RKO (cell line): ENCODE results near the gene C3orf49.

Source experiments
- DNase-seq: peaks from one replicate; pipeline ENCODE4 v3.0.0-alpha.2; 2016; ENCODE audit warnings: low spot score

The C3orf49 gene

DNA sequence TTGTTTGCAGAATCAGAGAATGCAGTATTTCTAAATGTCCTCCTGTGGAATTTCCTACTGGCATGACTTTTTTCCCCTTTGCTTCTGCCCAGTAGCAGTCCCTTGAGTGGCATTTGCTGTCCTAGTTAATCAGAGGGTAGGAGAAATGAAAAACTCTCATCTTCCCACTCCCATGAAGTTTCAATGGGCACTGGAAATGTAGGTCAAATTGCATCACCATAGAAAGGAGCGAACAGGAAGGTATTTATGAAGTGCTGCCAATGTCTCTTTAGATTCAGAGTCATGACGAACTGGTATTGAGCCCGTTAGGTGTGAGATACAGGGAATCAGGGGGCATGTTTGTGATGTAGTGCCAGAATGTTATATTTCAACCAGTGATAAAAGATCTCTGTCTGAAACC, 67.8 kb downstream of the C3orf49 start:
- DNase-seq = no peak

DNA sequence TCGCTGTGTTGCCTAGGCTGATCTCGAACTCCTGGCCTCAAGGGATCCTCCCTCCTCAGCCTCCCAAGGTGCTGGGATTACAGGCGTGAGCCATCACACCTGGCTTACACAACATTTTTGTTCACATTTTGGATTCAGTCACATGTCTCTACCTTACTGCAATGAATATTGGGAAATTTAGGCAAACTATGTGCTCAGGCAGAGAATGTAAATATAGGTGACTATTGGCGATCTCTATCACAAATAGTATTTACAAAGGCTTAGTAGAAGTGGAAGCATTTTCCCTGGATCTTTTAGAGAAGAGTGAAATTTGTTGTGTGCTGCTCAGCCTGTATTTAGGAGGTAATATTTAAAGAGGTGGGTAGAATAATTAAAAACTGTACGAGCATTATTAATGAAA, 72.4 kb downstream of the C3orf49 start:
- no peak for DNase-seq

DNA sequence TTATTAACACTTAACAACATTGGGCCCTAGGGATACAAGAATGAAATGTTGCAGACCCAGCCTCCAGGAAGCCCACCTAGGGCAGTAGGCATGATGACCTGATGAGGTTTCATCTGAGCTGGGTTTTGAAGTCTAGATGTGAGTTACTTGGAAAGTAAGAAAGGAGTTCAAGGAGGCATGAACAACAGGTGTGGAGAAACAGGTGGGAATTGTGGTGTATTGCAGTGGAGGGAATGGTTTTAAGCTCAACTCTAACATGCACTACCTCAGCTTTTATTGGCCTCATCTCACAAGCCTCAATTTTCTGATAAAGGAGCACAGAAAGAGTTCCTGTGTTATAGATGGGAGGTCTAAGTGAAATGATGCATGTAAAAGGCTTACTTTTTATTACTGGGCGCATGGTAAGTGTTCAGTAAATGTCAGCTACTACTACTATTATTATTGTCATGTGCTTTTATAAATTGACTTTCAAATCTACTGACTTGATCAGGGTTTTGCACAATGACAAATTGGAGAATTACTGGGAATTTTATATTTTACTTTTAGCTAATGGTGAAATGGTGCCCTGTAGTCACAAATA, 73.8 kb downstream of the C3orf49 start:
- no peak for DNase-seq

DNA sequence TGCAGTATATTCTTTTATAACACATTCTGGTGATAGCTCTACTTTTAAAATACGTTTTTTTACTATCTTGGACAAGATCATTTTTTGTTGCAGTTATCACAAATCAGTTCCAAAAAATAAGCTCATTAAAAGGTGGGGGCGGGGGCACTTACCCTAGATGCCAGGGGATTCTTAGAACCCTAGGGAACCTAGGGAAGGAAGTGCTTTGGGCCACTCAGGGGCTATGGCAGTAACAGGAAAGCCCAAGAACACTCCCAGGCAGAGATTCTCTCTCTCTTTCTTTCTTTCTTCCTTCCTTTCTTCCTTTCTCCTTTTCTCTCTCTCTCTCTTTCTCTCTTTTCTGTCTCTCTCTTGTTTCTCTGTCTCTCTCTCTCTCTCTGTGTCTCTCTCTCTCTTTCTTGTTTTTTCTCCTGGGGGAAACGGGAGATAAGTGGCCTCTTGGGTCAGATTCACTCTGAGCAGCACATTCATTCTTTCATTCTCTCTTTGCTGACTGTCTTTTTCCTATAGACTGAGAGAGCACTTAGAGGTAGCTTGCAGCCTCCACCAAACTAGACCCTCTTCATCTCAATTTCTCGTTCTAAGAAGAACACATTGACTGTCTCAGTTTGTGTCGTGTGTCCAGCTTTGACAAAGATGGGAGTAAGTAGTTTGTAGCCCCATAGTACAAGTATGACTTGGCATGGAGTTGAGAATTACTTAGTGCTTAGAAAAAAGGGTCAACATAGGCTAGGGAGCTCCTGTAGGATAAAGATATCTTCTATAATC, 76.5 kb downstream of the C3orf49 start:
- no peak for DNase-seq

DNA sequence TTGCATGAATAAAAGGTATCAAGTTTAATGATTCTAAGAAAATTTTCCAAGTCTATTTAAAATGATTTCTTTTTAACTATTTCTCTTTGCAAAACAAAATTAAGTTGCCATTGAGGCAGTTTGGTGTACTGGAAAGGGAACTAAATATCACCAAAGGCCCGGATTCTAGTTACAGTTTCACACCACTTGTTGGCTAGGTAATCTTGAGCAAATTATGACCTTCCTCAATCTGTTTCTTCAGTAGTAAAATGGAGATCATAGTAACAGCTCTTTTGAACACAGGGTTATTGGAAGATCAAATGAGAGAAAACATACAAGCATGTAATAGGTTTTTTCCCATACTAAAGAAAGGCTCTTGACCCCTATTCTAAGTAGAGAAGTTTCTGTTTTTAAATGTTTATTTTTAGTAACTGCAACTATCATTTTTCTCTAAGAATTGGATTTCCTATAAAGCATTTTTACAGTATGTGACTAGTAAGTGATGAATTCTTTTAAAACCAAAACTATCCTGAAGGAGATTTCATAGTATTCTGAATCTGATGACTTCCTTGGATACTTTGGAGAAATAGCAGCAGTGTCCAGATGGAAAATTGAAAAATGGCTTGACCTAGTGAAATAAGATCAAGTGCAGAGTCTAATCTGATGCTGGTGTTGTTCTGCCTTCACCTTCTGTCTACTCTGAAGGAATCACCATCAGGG, 77.4 kb downstream of the C3orf49 start:
- DNase-seq = no peak
